ENCODE data around the gene WSCD2.
"Not testable (repeated sequence)": the region's sequence is repeated elsewhere in the genome, so short reads cannot be mapped to it uniquely, and the experiment has no call there.

WSCD2 gene

GRCh38 chr12:108204117-108204987, 75.3 kb downstream of the WSCD2 start:
- DNase-seq, result no peak

GRCh38 chr12:108205864-108206263, 76.8 kb downstream of the WSCD2 start:
- no peak for DNase-seq

GRCh38 chr12:108207791-108208730, 79.0 kb downstream of the WSCD2 start:
- no peak for DNase-seq

- no peak for DNase-seq
Observed at GRCh38 chr12:108210001-108210400, 80.9 kb downstream of the WSCD2 start.

- no peak for DNase-seq
Observed at GRCh38 chr12:108211157-108211556, 82.1 kb downstream of the WSCD2 start.

- DNase-seq, result no peak
Observed at GRCh38 chr12:108213871-108214445, 84.9 kb downstream of the WSCD2 start.

- DNase-seq, result no peak
Observed at GRCh38 chr12:108214486-108214885, 85.4 kb downstream of the WSCD2 start.

- DNase-seq, result no peak
Observed at GRCh38 chr12:108215458-108215857, 86.4 kb downstream of the WSCD2 start.

- no peak for DNase-seq
Observed at GRCh38 chr12:108218921-108219320, 89.8 kb downstream of the WSCD2 start.

GRCh38 chr12:108225101-108225500, 96.0 kb downstream of the WSCD2 start:
- not testable (repeated sequence) for DNase-seq

- no peak for DNase-seq
Observed at GRCh38 chr12:108226866-108227265, 97.8 kb downstream of the WSCD2 start.

GRCh38 chr12:108228746-108229145, 99.7 kb downstream of the WSCD2 start:
- no peak for DNase-seq

- no peak for DNase-seq
Observed at GRCh38 chr12:108231109-108231905, 102.2 kb downstream of the WSCD2 start.

- no peak for DNase-seq
Observed at GRCh38 chr12:108231909-108232434, 102.9 kb downstream of the WSCD2 start.

GRCh38 chr12:108232565-108232964, 103.5 kb downstream of the WSCD2 start:
- DNase-seq, result no peak

GRCh38 chr12:108234158-108234557, 105.1 kb downstream of the WSCD2 start:
- DNase-seq, result no peak

GRCh38 chr12:108235197-108235984, 106.3 kb downstream of the WSCD2 start:
- DNase-seq, result no peak

- no peak for DNase-seq
Observed at GRCh38 chr12:108235985-108236263, 106.8 kb downstream of the WSCD2 start.

GRCh38 chr12:108236366-108236765, 107.3 kb downstream of the WSCD2 start:
- no peak for DNase-seq

- no peak for DNase-seq
Observed at GRCh38 chr12:108237272-108237671, 108.2 kb downstream of the WSCD2 start.

- no peak for DNase-seq
Observed at GRCh38 chr12:108238474-108238873, 109.4 kb downstream of the WSCD2 start.

GRCh38 chr12:108239378-108239777, 110.3 kb downstream of the WSCD2 start:
- DNase-seq, result no peak
